ENCODE data around the gene WBP4.

WBP4 gene

DNA sequence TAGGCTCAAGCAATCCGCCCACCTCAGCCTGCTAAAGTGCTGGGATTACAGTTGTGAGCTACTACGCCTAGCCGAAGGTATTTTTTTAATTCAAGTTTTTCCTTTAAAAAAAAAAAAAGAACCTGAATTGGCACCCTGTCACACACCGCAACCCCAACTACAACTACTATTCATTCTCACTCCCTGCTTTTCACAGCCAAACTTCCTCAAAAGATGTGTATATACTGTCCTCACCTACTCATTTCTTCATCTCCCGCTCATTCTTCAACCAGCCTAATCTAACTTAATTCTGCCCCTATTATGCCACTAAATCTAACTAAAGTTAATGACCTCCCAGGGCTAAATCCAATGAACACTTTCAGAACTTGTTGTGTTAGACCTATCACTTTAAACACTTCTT lies 12.7 kb upstream of the WBP4 start:
- no peak for DNase-seq (ENCODE audit: low read depth)

GRCh38 chr13:41049480-41050440 lies 11.5 kb upstream of the WBP4 start:
- DNase-seq (ENCODE audit: low read depth) = no peak

DNA sequence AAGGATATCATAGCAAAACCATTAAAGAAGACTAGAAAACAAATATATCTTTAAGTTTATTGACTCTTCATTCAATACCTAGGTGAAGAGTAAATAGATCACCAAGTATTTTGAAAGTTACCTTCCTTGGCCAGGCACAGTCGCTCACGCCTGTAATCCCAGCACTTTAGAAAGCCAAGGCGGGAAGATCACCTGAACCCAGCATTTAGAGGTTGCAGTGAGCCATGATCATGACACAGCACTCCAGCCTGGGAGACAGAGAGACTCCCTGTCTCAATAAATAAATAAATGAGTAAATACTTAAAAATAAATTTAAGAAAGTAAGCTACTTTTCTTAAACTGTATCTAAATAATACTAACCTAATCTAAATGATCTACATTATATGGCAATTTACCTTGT lies 8.9 kb upstream of the WBP4 start:
- no peak for DNase-seq (ENCODE audit: low read depth)

DNA sequence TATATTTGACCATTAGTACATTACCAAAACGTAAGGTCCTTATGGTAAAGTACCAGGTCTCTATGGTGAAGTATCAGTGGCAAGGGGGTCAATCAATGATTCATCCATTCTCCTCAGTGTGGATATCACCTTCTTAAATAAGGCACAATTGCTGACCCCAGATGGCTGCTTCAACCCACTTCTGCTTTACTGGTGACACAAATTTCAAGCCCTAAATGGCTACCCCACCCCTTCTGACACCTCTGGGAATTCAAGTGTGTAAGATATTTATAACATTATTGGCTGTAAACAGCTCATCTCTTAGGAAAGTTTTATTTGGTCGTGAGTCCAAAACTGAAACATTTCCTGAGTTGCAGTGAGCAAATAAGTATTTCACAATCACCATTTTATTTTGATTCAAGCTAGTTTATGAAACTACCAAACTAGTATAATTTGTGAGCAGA lies 7.9 kb upstream of the WBP4 start:
- DNase-seq (ENCODE audit: low read depth) = no peak

DNA sequence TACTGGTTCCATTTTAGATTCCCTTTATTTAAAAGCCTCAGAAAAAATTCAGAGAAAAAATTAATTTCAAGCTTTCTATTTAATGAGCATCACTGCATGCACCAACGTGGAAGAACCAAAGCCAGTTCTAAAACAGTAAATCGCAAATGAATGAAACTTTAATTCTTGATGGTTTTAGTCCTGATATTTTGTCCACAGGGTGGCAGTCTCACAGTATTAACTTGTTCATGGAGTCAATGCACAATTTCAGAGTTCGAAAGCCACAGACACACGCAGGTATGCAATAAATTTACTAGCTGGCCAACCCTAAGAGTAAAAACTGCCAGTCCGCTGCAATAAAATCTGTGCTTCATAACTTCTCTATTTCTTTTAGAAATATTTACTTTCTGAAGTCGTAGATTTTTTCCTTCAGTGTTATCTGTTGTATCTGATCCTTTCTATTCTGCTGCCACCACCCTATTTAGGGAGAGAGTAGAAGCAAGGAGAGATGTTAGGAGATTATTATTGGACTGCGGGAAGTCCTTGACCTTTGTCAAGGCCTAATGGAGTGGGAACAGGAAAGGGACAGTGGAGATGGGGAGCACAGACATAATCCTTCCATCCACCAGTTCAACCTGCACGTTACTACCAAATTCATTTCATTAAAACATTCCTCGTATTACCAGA lies 7.0 kb upstream of the WBP4 start:
- peak; percentile 9 for DNase-seq (ENCODE audit: low read depth)

GRCh38 chr13:41054919-41055619 lies 6.2 kb upstream of the WBP4 start:
- no peak for DNase-seq (ENCODE audit: low read depth)

GRCh38 chr13:41056194-41056593 lies 5.1 kb upstream of the WBP4 start:
- no peak for DNase-seq (ENCODE audit: low read depth)

- no peak for DNase-seq (ENCODE audit: low read depth)
These were observed 4.2 kb upstream of the WBP4 start for GRCh38 chr13:41056826-41057711.

DNA sequence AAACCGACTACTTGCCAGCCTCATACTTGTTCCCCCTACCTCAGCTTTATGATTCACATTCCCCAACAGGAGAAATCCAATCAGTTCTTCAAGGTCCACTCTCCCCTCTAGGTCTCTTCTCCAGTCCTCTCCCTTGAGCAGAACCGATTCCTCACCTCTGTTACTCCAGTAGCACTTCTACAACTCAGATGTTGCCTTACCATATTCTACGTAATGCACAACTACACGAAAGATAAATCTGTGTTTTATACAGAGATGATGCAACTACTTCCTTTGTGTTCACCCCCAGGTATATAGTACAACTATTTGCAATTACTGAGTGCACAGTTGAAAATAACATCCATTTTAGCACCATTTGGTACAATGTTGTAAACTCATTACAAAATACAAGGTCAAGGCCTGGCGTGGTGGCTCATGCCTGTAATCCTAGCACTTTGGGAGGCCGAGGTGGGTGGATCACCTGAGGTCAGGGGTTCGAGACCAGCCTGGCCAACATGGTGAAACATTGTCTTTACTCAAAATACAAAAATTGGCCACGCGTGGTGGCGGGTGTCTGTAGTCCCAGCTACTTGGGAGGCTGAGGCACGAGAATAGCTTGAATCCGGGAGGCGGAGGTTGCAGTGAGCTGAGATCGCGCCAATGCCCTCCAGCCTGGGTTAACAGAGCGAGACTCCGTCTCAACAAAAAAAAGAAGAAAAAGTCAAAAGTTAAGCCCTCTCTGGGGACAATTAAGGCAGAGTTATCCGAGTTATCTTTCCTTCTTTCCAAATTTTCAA lies 2.8 kb upstream of the WBP4 start:
- no peak for DNase-seq (ENCODE audit: low read depth)

DNA sequence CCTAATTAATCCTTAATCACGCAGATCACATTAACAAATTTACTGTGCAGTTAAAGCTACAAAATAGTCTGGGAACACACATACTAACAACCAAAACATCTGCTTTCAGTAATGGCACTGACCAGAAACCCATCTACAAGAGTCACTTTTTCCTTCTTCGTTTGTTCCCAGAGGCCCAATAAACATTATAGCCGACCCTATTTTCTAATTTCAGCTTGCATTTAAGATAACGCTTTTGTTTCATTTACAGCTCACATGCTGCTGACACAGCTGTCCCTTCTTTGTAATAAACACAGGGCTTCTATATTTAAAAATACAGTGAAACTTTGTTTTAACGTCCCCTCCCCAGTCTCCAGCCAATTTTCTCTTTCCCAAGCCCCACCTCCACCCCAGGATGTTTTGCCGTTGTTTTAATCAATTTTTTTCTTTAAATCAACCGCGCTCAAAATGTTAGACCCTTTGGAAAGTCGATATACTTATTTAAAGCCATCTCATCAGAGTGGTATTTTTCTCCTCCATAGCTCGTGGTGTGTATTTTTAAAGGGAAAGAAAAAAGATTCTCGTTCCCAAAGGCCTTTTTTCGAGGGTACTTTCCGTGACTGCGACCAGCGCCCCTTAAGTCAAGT lies 1.7 kb upstream of the WBP4 start:
- DNase-seq (ENCODE audit: low read depth) = no peak

- DNase-seq (ENCODE audit: low read depth) = peak; percentile 50
These were observed 1.1 kb upstream of the WBP4 start for GRCh38 chr13:41060082-41060723.

DNA sequence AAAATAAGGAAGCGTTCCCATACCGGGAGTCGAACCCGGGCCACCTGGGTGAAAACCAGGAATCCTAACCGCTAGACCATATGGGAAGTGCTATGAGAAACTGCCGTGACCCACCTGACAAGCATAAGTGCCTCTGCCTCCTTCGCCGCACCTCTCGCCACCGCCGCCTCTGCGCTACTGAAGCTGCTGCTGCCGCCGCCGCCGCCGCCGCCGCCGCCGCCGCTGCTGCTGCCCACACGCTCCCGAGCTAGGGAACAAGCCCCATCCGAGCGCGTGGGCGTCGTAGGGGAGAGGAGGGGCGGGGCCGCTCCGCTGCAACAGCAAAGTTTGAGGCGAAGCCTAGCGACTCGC lies 610 bp upstream of the WBP4 start:
- peak; percentile 75 for DNase-seq (ENCODE audit: low read depth)

GRCh38 chr13:41061914-41062837 lies 867 bp downstream of the WBP4 start:
- DNase-seq (ENCODE audit: low read depth) = no peak

DNA sequence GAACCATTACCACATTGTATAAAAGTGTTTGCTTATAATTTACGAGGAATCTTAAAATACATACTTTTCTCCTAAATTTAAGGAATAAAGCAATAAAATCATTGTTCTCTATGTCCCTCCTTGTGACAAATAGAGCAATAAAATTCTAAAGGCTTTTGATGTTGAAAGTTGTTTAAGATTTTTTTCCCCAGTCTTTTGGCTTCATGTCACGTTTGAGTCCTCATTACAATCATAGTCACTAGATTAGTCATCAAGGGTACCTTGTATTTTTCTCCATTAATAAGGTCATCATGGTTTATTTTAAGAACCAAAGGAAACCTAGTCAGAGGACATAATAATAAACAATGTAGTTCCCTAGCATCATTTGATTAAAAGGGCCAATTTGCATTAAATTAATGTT lies 3.2 kb downstream of the WBP4 start:
- DNase-seq (ENCODE audit: low read depth) = no peak

- DNase-seq (ENCODE audit: low read depth) = no peak
These were observed 3.8 kb downstream of the WBP4 start for GRCh38 chr13:41065078-41065477.

- no peak for DNase-seq (ENCODE audit: low read depth)
These were observed 13.2 kb downstream of the WBP4 start for GRCh38 chr13:41074523-41074922.

- peak; percentile 11 for DNase-seq (ENCODE audit: low read depth)
These were observed 13.7 kb downstream of the WBP4 start for GRCh38 chr13:41075034-41075433.

GRCh38 chr13:41075485-41075884 lies 14.2 kb downstream of the WBP4 start:
- DNase-seq (ENCODE audit: low read depth) = no peak

DNA sequence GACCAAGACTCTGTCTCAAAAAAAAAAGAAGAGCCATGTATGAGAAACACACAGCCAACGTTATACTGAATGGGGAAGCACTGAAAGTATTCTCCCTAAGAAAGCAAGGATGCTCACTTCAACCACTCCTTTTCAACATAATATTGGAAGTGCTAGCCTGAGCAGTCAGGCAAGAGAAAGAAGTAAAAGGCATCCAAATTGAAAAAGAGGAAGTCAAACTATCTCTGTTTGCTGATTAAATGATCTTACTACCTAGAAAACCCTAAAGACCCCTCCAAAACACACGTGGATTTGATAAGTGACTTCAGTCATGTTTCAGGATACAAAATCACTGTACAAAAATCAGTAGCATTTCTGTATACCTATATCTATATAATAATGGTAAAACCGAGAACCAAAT lies 16.2 kb downstream of the WBP4 start:
- DNase-seq (ENCODE audit: low read depth) = no peak

All from activated T-cell treated with anti-CD3 and anti-CD28 coated beads for 1 hour (primary cell).